ENCODE measurements around the gene IRF2BP1.
A peak's percentile ranks its signal among the peaks of the same experiment; 100 is the strongest.

IRF2BP1 gene, protein sequence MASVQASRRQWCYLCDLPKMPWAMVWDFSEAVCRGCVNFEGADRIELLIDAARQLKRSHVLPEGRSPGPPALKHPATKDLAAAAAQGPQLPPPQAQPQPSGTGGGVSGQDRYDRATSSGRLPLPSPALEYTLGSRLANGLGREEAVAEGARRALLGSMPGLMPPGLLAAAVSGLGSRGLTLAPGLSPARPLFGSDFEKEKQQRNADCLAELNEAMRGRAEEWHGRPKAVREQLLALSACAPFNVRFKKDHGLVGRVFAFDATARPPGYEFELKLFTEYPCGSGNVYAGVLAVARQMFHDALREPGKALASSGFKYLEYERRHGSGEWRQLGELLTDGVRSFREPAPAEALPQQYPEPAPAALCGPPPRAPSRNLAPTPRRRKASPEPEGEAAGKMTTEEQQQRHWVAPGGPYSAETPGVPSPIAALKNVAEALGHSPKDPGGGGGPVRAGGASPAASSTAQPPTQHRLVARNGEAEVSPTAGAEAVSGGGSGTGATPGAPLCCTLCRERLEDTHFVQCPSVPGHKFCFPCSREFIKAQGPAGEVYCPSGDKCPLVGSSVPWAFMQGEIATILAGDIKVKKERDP

GRCh38 chr19:45885556-45886426, at the start of gene IRF2BP1:
TSS of gene IRF2BP1 (minus strand) at chr19:45886141. CDS start at chr19:45885774, 367 bp downstream.
- peak; percentile 86 for DNase-seq

DNA sequence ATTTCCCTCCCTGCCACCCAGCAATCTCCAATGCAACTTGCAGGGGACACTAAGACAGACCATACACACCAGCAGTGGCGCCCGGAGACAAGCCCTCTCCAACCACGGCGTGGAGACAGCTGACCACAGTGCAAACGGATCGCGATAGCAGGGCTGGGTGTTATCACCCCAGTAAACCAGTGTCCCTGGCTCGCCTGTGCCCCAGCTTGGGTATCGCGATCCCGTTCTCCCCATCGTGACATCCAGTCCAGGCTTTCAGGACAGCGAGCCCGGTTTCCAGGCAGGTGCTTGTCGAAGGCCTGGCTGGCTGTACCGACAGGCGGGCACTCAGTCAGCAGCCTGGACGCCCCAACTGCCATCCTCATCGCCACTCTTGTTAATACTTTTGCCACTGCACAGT, 49.3 kb upstream of the IRF2BP1 start:
- DNase-seq, result no peak

DNA sequence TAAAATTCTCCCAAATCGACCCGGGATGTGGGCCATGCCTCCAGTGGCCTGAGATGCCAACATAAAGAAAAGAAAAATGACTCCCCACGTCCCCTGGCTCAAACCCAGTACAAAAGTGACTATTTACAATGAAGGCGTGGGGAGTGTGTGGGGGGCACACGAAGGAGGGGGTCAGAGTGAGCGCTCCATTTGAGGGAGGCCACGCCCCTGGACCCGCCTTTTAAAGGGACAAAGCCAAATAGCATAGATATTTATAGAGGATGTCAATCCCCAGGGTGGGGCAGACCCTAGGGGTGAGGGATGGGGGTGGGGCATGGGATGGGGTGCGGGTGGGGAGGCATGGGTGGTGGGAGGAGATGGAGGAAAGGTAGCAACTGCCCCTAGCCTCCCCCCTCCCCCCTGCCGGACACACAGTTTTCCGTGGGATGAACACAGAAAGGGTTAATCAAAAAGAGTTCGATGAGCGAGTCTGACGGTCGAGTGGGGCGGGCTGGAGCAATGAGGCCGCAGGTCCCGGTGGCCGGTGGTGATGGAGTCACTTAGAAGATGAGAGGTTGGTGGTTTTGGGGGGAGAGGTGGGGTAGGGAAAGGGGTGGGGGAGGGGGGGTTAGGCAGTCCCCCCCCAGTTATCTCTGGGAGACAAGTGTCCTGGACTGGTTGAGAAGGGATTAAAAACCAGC, 48.8 kb upstream of the IRF2BP1 start:
- no peak for DNase-seq

DNA sequence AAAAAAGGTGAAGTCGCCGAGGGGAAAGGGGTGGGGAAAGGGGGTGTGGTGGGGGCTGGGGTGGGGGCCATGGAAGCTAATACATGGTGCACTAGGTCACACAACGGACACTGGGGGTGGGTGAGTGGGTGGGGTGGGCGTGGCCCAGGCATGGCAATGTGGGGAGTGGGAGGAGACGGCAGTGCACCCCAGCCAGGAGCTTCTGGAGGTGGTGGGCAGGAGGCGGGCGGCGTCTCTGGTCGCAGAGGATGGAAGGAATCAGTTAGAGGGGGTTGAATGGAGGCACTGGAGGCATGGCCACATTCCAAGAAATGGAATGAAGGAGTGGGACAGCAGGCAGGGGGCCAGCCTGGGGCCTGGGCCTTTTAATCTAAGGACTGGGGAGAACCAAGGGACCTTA, 47.8 kb upstream of the IRF2BP1 start:
- DNase-seq, result no peak

GRCh38 chr19:45931055-45931454, 45.1 kb upstream of the IRF2BP1 start:
- no peak for DNase-seq

- no peak for DNase-seq
Measured at GRCh38 chr19:45929247-45929646, 43.3 kb upstream of the IRF2BP1 start.

DNA sequence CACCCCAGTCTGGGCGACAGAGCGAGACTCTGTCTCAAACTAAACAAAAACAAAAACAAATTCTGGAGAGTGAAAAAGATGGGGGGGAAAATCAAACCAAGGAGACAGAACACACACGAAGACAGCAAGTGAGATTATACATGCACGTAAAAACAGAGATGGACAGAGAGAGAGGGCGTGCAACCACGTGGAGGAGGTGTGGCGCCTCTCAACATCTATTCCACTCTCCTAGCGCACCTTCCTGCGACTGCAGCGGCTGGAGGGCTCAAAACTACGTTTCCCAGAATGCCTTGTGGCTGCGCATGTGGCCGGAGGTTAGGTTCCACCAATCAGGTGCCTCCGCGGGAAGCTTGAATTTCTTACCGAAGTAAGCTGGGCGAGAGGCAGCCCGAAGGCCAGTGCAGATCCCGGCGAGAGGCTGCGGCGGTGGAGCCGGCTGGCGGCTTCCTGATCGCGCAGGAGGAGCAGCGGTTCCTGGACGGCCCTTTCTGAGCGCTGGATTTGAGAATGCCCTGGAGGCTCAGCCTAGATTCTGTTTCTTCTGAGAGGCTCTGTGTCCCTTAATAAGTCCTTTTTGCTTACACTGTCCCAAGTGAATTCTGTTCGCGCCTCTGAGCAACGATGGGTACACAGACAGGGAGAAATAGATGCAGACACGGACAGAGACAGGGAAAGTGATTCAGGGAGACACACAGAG, 41.8 kb upstream of the IRF2BP1 start:
- DNase-seq, result peak; percentile 94

DNA sequence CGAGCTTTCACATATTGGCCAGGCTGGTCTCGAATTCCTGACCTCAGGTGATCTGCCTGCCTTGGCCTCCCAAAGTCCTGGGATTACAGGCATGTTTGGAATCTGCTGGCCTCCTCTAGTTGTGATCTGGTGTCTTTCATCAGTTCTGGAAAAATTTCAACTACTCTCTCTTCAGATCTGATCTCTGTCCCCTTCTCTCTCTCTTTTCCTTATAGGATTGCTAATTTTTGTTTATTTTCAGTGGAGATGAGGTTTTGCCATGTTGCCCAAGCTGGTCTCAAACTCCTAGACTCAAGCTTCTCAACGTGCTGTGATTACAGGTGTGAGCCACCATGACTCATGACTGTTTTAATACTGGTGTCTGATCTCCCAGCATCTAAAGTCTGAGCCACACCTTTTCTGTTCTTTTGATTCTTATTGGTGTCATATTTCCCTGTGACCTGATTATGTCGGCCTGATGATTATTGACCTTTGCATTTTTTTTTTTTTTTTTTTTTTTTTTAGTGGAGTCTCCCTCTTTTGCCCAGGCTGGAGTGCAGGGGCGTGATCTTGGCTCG, 39.0 kb upstream of the IRF2BP1 start:
- no peak for DNase-seq

DNA sequence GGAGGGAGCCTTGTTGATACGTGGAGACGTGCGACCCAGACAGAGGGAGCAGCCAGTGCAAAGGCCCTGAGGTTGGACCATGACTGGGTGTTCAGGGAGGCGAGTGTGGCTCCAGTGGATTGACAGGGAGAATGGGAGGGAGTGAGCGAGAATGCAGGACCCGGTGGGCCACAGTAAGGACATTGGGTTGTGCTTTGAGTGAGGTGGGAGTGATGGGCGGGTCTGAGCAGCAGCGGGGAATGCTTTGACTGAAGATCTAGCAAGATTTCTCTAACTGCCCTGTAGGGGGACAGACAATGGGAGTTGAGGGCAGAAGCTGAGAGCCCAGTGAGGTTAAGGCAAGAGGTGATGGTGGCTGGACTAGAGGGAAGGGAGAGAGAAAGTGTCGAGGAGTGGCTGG, 36.3 kb upstream of the IRF2BP1 start:
- DNase-seq, result no peak

GRCh38 chr19:45920458-45920857, 34.5 kb upstream of the IRF2BP1 start:
- DNase-seq, result no peak

GRCh38 chr19:45919678-45920077, 33.7 kb upstream of the IRF2BP1 start:
- no peak for DNase-seq

GRCh38 chr19:45918721-45919120, 32.8 kb upstream of the IRF2BP1 start:
- DNase-seq, result no peak

DNA sequence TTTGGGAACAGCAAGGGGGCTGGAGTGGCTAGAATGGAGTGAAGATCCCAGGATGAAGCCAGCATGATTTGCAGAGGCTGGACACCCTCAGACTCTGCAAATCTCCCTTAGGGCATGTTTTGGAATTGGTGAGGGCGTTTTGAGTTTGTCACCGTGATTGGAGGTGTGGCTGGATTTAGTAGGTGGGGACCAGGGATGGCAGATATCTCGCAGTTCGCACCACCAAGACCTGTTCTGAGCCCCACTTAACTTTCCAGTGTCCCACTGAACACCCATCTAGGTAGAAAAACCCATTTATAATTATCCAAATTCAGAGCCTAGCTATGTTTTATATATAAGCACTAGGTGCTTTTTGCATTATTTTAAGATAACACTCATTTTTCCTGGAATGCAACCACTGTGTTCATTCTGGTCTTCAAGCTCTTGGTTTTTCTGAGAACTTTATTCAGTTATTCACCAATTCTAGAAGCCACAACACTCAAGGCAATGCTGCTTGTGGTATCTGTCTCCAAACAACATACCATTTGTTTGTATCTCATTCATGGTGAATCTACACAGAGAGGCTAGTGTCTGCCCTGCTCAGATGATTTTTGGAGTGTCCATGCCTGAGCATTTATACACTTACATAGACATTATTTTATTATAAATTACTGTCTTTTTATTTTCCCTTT, 31.6 kb upstream of the IRF2BP1 start:
- DNase-seq, result no peak

DNA sequence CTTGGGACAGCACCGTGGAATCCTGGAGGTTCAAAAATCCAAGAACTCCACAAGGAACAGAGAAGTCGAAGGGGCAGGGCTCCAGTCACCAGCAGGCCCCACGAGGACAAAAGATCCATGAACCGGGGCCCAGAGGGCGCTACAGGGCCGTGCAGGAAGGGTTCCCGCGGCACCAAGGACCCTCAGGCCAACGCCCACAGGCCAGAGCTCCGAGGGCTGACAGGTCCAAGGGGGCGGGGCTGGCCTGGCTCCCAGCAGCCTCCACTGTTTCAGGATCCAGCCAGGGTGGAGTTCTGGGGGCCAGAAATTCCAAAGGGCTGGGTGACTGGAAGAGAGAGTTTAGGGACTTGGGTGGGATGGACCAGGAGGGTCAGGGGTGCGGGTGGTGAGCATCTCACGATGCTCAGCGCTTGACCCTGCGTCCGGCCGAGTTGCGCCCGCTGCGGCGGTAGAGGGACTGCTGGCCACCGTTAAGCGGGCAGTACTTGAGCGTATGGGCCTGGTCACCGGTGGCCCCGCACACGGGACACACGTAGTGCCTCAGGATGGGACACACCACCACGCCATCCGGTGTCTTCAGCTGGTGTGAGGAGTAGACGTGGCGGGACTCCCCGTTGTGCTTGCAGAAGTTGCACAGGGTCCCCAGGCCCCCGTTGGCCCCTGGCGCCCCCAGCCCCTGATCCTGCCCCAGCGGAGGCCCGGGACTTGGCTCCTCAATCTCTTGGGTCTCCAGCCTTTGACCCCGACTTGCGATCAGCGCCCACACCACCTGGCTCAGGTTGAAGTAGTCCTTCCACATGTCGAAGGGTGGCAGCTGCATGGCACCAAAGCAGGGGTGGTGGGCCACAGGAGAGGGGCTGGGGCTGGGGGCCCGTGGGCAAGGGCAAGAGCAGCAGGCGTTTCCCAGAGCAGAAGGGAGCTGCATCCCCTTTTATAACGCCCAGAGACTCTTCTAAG, 28.2 kb upstream of the IRF2BP1 start, which contains the start of gene NANOS2:
TSS of gene NANOS2 (minus strand) at position 905 of the 957 bp plus-strand sequence. CDS start at position 820, 85 bp downstream.
- no peak for DNase-seq

- DNase-seq, result no peak
Measured at GRCh38 chr19:45911291-45911690, 25.4 kb upstream of the IRF2BP1 start.

DNA sequence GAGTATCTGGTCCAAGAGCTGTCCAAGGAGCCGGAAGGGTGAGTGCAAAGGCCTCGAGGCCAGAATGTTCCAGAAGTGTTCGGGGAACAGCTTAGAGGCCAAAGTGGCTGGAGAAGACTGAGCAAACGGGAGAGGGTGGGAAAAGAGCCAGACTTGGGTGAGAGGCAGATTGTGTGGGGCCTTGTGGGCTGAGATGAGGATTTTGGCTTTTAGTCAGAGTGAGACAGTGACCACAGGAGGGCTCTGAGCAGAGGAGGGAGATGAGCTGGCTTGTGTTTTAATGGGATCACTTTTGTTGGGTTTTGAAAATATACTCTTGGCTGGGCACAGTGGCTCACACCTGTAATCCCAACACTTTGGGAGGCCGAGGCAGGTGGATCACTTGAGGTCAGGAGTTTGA, 23.0 kb upstream of the IRF2BP1 start:
- no peak for DNase-seq

DNA sequence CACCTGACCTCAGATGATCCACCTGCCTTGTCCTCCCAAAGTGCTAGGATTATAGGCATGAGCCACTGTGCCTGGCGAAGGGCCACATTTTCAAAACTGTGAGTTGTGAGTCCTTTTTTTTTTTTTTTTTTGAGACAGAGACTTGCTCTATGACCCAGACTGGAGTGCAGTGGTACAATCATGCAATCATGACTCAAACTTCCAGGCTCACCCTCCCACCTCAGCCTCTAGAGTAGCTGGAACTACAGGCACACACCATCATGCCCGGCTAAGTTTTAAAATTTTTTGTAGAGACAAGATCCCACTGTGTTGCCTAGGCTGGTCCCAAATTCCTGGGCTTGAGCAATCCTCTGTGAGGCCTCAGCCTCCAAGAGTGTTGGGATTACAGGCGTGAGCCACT, 20.3 kb upstream of the IRF2BP1 start:
- DNase-seq, result no peak

DNA sequence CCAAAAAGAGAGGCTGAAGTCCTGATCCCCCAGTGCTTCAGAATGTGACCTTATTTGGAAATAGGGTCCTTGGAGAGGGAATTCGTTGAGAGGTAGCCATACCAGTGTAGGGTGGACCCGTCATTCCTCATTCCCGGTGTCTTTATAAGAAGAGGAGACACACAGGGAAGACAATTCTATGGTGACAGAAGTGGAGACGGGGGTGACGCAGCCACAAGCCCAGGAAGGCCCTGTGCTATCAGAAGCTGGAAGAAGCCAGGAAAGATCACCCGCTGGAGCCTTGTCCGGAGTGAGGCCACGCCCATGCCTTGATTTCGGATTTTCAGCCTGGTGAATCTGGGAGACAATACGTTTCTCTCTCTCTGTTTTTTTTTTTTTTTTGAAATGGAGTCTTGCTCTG, 19.1 kb upstream of the IRF2BP1 start:
- no peak for DNase-seq

- peak; percentile 94 for DNase-seq
Measured at GRCh38 chr19:45902651-45903625, 17.0 kb upstream of the IRF2BP1 start.

All from NCI-H345 (cell line).